EL (cell line): Measurements from ENCODE around the gene NRP2.

Experiments used
- DNase-seq: peaks from one replicate; pipeline ENCODE4 v3.0.0-alpha.2; 2016

NRP2 gene

DNA sequence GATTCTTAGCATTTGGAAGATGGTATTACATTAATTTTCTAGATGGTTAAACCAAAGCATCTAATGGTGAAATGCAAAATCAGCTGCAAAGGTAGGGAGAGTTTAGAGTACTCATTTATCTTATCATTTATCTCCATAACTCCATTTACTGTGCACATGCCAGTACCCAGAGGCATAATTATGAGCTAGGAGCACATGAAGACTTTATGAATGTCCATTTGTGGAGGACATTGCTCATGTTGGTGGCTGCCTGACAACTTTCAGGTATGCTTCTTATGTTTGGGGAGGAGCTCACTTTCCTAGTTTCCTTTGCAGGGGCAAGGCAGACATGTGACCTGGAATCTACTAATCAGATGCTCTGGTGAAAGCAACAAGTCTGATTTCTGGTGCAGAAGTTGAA is 134.0 kb downstream of the NRP2 start:
- DNase-seq, result no peak

DNA sequence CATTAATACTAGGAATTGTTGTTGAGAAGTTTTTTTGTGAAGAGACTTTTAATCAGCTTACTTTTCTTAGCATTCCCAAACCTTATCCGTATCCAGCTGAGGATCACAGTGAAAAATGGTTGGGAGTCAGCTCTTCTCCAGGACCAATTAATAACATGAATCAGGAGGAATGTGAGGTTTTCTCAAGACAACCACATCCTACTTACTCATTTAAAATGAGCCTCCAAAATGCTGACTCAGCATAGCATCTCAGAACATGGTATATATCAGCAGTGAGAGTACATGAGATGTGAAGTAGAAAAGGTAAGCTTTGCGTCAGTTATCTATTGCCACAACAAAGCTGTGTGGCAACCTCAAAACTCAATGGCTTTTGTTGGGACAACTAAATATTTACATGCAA is 140.3 kb downstream of the NRP2 start:
- peak; percentile 17 for DNase-seq

DNA sequence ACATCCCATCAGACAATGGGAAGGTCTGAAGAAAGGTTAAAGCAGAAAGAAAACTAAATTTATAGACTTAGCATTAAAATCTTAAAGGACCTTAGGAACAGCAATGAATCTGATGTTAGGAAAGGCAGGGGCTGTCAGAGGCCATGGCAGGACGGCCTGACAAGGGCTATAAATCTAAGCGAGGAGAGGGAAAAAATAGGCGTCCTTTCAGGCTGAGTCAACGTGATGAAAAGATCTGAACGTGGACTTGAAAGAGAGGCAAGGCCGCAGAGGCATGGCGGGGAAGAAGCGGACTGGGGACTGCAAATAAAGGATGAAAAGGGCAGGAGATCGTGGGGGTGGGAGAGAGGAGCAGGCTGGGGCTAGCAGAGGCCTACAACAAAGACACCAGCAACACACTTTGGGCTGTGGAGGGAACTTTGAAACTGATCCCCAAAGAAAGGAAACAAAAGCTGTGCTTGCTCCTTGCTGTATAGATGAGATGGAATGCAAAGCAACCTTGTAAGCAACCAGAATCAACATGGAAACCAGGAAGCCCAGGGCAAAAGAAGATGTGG is 145.6 kb downstream of the NRP2 start:
- DNase-seq, result no peak

DNA sequence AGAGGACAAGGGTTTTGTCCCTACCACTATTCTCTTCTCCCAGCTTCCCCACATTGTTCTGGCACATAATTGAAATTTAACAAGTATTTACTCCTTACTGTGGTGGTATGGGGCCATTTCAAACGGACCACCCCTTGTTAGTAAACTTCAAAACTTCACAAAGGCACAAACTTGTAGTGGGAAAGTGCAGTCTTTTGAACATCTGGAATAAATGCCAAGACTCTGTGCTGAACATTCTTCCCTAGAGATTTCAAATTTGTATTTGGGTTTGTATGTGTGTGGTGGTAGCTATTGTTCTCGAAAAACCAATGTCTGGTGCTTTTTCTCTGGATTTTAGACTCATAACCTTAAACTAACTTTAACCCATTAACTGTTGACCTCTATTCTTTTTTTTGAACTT is 151.6 kb downstream of the NRP2 start:
- DNase-seq, result no peak

DNA sequence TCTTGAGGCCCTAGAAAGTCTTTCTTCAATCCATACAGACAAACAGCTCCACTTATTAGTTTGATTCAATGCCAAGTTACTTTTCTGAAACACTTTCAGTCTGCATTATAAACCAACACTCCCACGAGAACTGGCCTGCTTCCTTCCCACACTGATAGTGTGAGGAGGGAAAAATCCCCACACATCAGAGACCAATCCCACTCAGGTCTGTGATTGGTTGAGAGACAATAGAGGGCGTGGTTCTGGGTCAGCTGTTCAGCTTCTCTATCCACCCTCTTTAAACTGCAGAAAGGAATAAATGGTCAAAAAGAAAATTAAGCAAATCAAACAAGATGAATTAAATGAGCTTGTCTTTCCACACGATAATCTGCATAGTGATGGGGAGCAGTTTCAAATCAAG is 152.5 kb downstream of the NRP2 start:
- no peak for DNase-seq

DNA sequence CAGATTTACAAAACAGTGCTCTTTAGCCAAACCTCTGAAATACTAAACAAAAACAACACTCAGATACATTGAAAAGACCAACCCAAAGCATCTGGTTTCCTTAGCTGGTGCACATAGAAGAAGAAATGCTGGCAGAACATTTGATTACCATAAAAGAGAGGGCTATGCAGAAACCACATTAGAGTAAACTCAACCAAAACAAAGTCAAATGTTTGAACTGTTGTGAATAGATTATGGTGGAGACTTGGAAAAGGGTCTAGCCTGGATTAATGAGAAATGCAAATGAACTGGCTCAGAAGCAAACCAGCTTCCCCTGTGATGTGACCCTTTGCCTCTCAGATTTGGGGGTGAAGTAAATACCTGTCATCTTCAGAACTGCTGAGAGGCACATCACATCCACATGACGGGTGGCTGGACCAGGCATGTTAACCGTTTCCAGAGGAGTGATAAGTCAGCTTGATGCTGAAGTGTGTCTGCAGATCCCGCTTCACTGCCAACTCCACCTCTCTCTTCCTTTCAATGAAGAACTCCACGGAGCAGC is 153.0 kb downstream of the NRP2 start:
- no peak for DNase-seq

DNA sequence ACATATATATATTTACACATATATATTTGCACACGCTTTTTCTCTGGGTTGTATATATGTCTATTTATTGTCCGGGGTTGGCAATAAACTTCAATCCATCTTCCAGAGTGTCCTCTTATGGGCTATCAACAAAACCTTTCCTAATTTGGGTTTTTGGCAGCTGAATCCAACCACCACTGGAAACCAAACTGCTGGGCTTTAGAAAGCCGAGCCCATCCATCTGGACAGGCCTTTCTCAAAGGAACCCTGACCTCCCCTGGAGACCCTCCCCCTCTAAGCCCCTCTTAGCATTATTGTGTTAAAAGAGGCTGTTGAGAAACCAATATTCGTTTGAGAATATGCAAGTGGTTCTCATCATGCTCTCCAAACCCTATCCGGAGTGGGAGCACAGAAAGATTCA is 153.6 kb downstream of the NRP2 start:
- DNase-seq, result no peak

DNA sequence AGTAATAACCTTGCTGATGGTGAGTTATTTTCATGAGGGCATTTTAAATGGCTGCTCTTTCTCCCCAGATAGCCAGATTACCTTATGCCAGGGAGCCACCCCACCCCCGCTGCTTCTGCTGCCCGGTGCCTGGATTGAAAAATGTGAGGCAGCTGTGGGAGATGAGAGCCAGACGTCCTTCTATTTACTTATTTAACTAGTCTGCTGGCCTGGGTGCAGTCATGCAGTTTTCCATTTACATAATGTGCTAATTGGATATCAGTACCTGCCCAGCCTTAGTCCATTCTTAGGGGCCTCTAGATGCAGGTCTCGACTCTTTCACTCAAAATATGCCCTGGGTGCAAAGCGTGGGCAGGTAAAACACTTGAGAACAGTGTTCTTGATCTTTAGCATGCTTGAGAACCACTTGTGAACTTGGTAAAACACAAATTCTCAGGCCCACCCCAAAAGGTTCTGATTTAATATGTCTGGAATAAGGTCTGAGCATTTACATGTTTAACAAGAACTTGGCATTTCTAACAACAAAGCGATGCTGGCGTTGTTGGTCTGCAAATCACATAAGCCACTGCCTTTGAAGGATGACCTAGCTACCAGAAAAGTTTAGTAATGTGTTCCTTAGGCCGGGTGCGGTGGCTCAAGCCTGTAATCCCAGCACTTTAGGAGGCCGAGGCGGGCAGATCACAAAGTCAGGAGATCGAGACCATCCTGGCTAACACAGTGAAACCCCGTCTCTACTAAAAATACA is 154.3 kb downstream of the NRP2 start:
- no peak for DNase-seq

DNA sequence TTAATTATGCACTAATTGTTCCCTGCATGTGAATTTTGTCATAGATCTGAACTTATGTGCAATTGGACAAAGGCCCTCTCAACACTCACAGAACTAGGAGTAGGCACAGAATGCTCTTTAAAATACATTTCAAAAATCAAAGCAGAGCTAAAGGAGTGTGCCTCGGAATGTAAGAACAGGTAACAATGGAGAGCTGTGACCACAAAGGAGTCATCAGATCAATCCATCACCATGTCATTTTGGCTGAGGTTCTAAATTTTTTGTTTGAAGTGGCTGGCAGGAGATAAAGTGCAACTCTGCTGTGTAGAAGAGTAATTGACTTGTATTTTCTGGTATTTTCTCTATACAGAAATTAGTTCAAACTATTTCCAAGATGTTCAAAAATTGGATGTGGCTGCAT is 155.4 kb downstream of the NRP2 start:
- no peak for DNase-seq

DNA sequence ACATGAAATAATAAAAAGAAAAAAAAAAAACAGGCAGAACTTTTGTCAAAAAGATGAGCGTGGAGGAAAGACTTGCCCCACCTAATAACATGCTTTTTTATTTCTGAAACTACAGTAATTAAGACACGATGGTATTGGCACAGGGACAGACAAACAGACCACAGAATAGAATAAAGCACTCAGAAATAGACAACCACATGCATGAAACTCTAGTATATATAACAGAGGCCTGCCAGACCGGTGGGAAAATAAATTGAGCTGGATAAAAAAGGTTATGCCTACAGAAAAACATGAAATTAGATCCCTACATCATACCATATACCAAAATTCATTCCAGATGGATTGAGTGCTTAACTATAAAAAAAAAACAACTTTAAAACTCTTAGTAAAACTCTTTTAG is 163.1 kb downstream of the NRP2 start:
- no peak for DNase-seq
